Endothelial cell of umbilical vein (primary cell): ENCODE measurements around the gene CFD. TPM values are rescaled to one million over a fixed set of nuclear protein-coding genes. Genes with fewer than 3 reads are reported as not detected.

Experiments
- BruUV-seq: library from RNA; stranded (reverse); fragments of 400-500 nt; replicated peaks from 2 replicates; lab custom pipeline; 2021; lab: Mats Ljungman, UMichigan
- CTCF ChIA-PET: fragments of 300-600, 350-600 bp; sonication (Branson Sonifier 250); formaldehyde crosslinking; loops from one replicate; lab custom pipeline; 2021; ENCODE audit warnings: antibody characterized with exemption, inconsistent platforms; lab: Charles Lee
- POLR2A ChIA-PET: fragments of 300-600, 350-600 bp; sonication (Branson Sonifier 250); formaldehyde crosslinking; loops from one replicate; lab custom pipeline; 2021; ENCODE audit warnings: antibody characterized with exemption, inconsistent platforms; lab: Charles Lee
- DNase-seq: peaks from one replicate; pipeline ENCODE4 v3.0.0-alpha.2; 2011; ENCODE audit warnings: low read depth, low spot score
- FAIRE-seq: peaks from 2 replicates; lab custom pipeline; 2011; peaks lifted over from hg19 to GRCh38; lab: Jason Lieb, UNC
- H2AFZ ChIP-seq: 2 replicates; pipeline ENCODE4 v1.6.0; 2012; ENCODE audit warnings: low read depth, low read length, control low read depth, inconsistent platforms
- H3K27ac ChIP-seq: 2 replicates; pipeline ENCODE4 v1.5.1; 2011; ENCODE audit warnings: low read depth, mild to moderate bottlenecking, control low read depth, low read length, moderate library complexity; ENCODE audit not compliant: insufficient read depth
- H3K27me3 ChIP-seq, 2 experiments: 2 replicates each; pipeline versions ENCODE4 v1.6.0 to v1.6.1; 2011; ENCODE audit warnings: low read length in 2 of 2, mixed read lengths in 1 of 2; ENCODE audit not compliant: control insufficient read depth in 2 of 2, insufficient read depth in 2 of 2
- H3K36me3 ChIP-seq, 2 experiments: 2 replicates in 1 of 2; 3 replicates in 1 of 2; pipeline ENCODE4 v1.5.1; 2011; ENCODE audit warnings: low read length in 2 of 2, mild to moderate bottlenecking in 1 of 2, moderate library complexity in 1 of 2; ENCODE audit not compliant: control insufficient read depth in 2 of 2, insufficient read depth in 2 of 2; ENCODE audit errors: extremely low read depth in 1 of 2
- H3K4me1 ChIP-seq: 3 replicates; pipeline ENCODE4 v1.5.1; 2011; ENCODE audit warnings: mild to moderate bottlenecking, low read length; ENCODE audit not compliant: control insufficient read depth, insufficient read depth; ENCODE audit errors: extremely low read depth
- H3K4me2 ChIP-seq: 2 replicates; pipeline ENCODE4 v1.6.1; 2011; ENCODE audit warnings: low read length, control low read depth, mixed read lengths; ENCODE audit not compliant: insufficient read depth
- H3K4me3 ChIP-seq, 3 experiments: fragments of 200-600 bp in 1 of 3; sonication (generic), shearing (Covaris generic) in 1 of 3; replicated peaks in 1 of 3; 2 replicates each; pipeline ENCODE4 v1.5.1; 2011 to 2016; ENCODE audit warnings: control low read depth in 3 of 3, low read length in 3 of 3, mild to moderate bottlenecking in 2 of 3, inconsistent platforms in 1 of 3, low read depth in 1 of 3, moderate library complexity in 1 of 3; ENCODE audit not compliant: insufficient read depth in 1 of 3
- H3K79me2 ChIP-seq: 2 replicates; pipeline ENCODE4 v1.6.0; 2012; ENCODE audit warnings: low read length, inconsistent platforms; ENCODE audit not compliant: control insufficient read depth, insufficient read depth
- H3K9ac ChIP-seq: replicated peaks from 2 replicates; pipeline ENCODE3; 2011; ENCODE audit warnings: low read length, control low read depth; ENCODE audit not compliant: insufficient read depth; ENCODE audit errors: extremely low read depth
- H3K9me1 ChIP-seq: replicated peaks from 3 replicates; pipeline ENCODE4 v1.6.0; 2011; ENCODE audit warnings: mild to moderate bottlenecking, low read length; ENCODE audit not compliant: control insufficient read depth, insufficient read depth; ENCODE audit errors: extremely low read depth
- H3K9me3 ChIP-seq: replicated peaks from 2 replicates; pipeline ENCODE4 v1.5.1; 2012; ENCODE audit warnings: low read length, inconsistent platforms; ENCODE audit not compliant: control insufficient read depth, insufficient read depth
- H4K20me1 ChIP-seq: replicated peaks from 2 replicates; pipeline ENCODE3; 2011; ENCODE audit warnings: mild to moderate bottlenecking, low read length; ENCODE audit not compliant: control insufficient read depth, insufficient read depth; ENCODE audit errors: extremely low read depth
- EZH2 ChIP-seq: IDR thresholded peaks from 2 replicates; pipeline ENCODE4 v1.6.1; 2012; ENCODE audit warnings: borderline replicate concordance, low read depth, mild to moderate bottlenecking, moderate library complexity, low read length, inconsistent platforms; ENCODE audit not compliant: severe bottlenecking
- FOS ChIP-seq: IDR thresholded peaks from 2 replicates; pipeline ENCODE4 v1.6.1; 2011; ENCODE audit warnings: mild to moderate bottlenecking, low read length, moderate library complexity, borderline replicate concordance; ENCODE audit not compliant: insufficient read depth
- JUN ChIP-seq: IDR thresholded peaks from 2 replicates; pipeline ENCODE4 v1.6.1; 2011; ENCODE audit warnings: borderline replicate concordance, low read depth; ENCODE audit not compliant: insufficient read length, insufficient read depth
- POLR2A ChIP-seq: IDR thresholded peaks from 2 replicates; pipeline ENCODE4 v1.6.1; 2012; ENCODE audit warnings: low read depth, mild to moderate bottlenecking, control low read depth, low read length
- POLR2AphosphoS5 ChIP-seq: IDR thresholded peaks from 2 replicates; pipeline ENCODE4 v1.6.1; 2012; ENCODE audit warnings: low read depth, mild to moderate bottlenecking, control low read depth, low read length, moderate library complexity; ENCODE audit not compliant: insufficient read depth
- dilution Hi-C: fragments of 300-500 bp; cut with MboI; formaldehyde crosslinking; loops from one replicate; pipeline ENCODE4 v1.15.0; 2019; ENCODE audit warnings: low sequenced_read_pairs; ENCODE audit not compliant: extremely low pct_ligation_motif_present
- intact Hi-C: fragments of 100-400 bp; cut with micrococcal nuclease; formaldehyde crosslinking; loops from one replicate; pipeline ENCODE4 v1.10.0; 2022
- polyA plus RNA-seq, 4 experiments: library from polyadenylated mRNA; depleted of rRNA in 3 of 4; stranded (reverse) in 3 of 4; unstranded in 1 of 4; fragments of >200 nt; gene quantifications; 2 replicates each; pipeline versions ENCODE4 v1.2.1 to v1.2.3, GENCODE V29; 2011 to 2012; ENCODE audit warnings: missing spikeins in 1 of 4
- total RNA-seq: library from RNA; stranded (reverse); gene quantifications from 2 replicates; pipeline ENCODE4 v1.2.3, GENCODE V29; 2021

The CFD gene
- total and polyA plus RNA-seq, 2 donors (not counting 3 experiments of a cell fraction or from before 2014, with no cell fraction given), result 0.25 to 0.40 TPM

DNA sequence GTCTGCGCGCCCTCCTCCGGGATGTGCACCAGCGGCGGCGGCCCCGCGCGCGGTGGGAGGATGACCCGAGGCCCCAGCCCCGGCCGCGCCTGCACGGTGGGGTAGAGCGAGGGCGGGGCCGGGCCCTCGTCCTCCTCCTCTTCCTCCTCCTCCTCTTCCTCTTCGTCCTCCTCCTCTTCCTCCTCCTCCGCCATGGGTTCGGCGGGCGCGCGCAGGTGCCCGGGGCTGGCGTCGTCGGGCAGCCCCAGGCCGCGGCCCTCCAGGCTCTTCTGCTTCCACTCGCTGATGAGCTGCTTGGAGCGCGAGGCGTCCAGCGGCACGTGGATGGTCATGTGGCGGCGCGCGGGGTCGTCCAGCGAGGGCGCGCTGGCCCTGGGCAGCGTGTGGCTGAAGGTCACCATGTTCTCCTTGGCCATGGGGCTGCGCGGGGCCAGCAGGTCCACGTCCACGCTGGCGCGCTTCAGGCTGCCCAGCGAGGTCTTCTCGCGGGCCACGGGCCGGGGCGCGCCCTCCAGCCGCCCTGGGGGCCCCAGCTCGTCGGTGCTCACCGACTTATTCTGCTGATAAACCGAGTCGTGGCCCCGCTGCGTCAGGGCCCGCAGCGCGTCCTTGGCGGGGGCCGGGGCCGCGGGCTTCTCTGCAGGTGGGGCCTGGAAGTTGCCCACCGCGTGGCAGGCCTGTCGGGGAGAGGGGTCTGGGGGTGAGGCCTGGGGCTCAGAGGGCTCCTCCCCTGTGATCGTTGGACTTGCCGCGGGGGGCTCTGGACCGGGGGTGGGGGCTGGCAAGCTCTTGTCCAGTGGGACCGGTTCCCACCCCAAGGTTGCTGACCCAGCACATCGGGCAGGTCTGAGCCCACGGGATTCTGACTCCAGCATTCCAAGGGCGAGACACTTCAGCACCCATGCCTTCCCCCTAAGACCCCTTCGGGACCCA, 46.0 kb upstream of the CFD start:
- ChIA-PET POLR2A (no interaction called here), CTCF (no interaction called here)
- Histone ChIP-seq H2AFZ (no peak overlapping the region), H4K20me1 (peaks cover 3% of the 10 kb centered on the region), H3K9ac (no peak overlapping the region), H3K9me3 (no peaks in the 10 kb centered on the region), H3K27me3 (no peaks in the 10 kb centered on the region), H3K36me3 (peaks cover 24 to 27% of the 10 kb centered on the region in 2 experiments), H3K27ac (no peak overlapping the region), H3K9me1 (no peaks in the 10 kb centered on the region), H3K4me2 (no peak overlapping the region), H3K4me3 (no peak overlapping the region), H3K79me2 (peaks cover 15% of the 10 kb centered on the region), H3K4me1 (no peaks in the 10 kb centered on the region)
- BruUV-seq, result no TSS peak
- FAIRE-seq (no peak), DNase-seq (no peak)
- dilution Hi-C loops, result no loop called here
- no peak for TF ChIP-seq EZH2
- TF ChIP-seq POLR2AphosphoS5, result peak; percentile 67
- intact Hi-C loops, result no loop called here

GRCh38 chr19:814152-815078, 45.0 kb upstream of the CFD start:
- Histone ChIP-seq H3K9ac (no peak overlapping the region), H3K9me1 (no peaks in the 10 kb centered on the region), H3K4me1 (no peaks in the 10 kb centered on the region), H3K4me2 (no peak overlapping the region), H3K4me3 (no peak overlapping the region), H3K27ac (no peak overlapping the region), H3K79me2 (peaks cover 11% of the 10 kb centered on the region), H3K36me3 (peaks cover 20 to 24% of the 10 kb centered on the region in 2 experiments), H2AFZ (no peak overlapping the region), H3K9me3 (no peaks in the 10 kb centered on the region), H3K27me3 (no peaks in the 10 kb centered on the region), H4K20me1 (peaks cover 3% of the 10 kb centered on the region)
- BruUV-seq, result no TSS peak
- intact Hi-C loops (no loop called here), dilution Hi-C loops (no loop called here)
- no peak for DNase-seq
- no peak for FAIRE-seq
- CTCF ChIA-PET, result interaction anchor here (0.6 kb wide), 1 partner anchor 45 kb away, joined by 3 read pairs; no protein-coding TSS in a partner anchor
- no peak for TF ChIP-seq POLR2AphosphoS5
- no peak for TF ChIP-seq JUN
- TF ChIP-seq EZH2, result no peak
- TF ChIP-seq FOS, result no peak
- TF ChIP-seq POLR2A, result peak; percentile 45
- POLR2A ChIA-PET, result no interaction called here
